H9 (cell line): ENCODE measurements around the gene CD320. TPM values are rescaled to one million over a fixed set of nuclear protein-coding genes. Genes with fewer than 3 reads are reported as not detected.

ENCODE experiments used
- DNase-seq: peaks from one replicate; pipeline ENCODE4 v3.0.0-alpha.2; 2017
- H2AFZ ChIP-seq: one replicate; pipeline ENCODE4 v1.6.1; 2013; ENCODE audit warnings: mild to moderate bottlenecking, low read length, control low read depth, moderate library complexity
- H2AK5ac ChIP-seq: 2 replicates; pipeline ENCODE4 v1.6.1; 2013; ENCODE audit warnings: low read length, control low read depth, mixed read lengths; ENCODE audit not compliant: insufficient read length
- H2BK120ac ChIP-seq: one replicate; pipeline ENCODE4 v1.6.1; 2013; ENCODE audit warnings: low read depth, mild to moderate bottlenecking, low read length, control low read depth, inconsistent platforms; ENCODE audit not compliant: poor library complexity, severe bottlenecking
- H2BK12ac ChIP-seq: 2 replicates; pipeline ENCODE4 v1.6.1; 2013; ENCODE audit warnings: low read length, control low read depth, mixed read lengths, low read depth; ENCODE audit not compliant: insufficient read length
- H2BK15ac ChIP-seq: 2 replicates; pipeline ENCODE4 v1.6.1; 2013; ENCODE audit warnings: low read depth, low read length, control low read depth
- H2BK20ac ChIP-seq: one replicate; pipeline ENCODE4 v1.6.1; 2013; ENCODE audit warnings: low read depth, mild to moderate bottlenecking, low read length, control low read depth, inconsistent platforms; ENCODE audit not compliant: poor library complexity, severe bottlenecking
- H2BK5ac ChIP-seq: 2 replicates; pipeline ENCODE4 v1.6.1; 2013; ENCODE audit warnings: low read length, control low read depth, mixed read lengths; ENCODE audit not compliant: insufficient read length
- H3K14ac ChIP-seq: 2 replicates; pipeline ENCODE4 v1.6.1; 2013; ENCODE audit warnings: low read length, control low read depth; ENCODE audit not compliant: insufficient read depth
- H3K18ac ChIP-seq: 2 replicates; pipeline ENCODE4 v1.6.1; 2013; ENCODE audit warnings: low read depth, mild to moderate bottlenecking, mixed read lengths, low read length, control low read depth; ENCODE audit not compliant: insufficient read length
- H3K23ac ChIP-seq: 2 replicates; pipeline ENCODE4 v1.6.1; 2013; ENCODE audit warnings: low read length, control low read depth, mixed read lengths, low read depth; ENCODE audit not compliant: insufficient read length
- H3K23me2 ChIP-seq: 2 replicates; pipeline ENCODE4 v1.6.1; 2013; ENCODE audit warnings: low read depth, mild to moderate bottlenecking, mixed read lengths, low read length, control low read depth; ENCODE audit not compliant: insufficient read length, poor library complexity, severe bottlenecking
- H3K27ac ChIP-seq: 2 replicates; pipeline ENCODE4 v1.5.1; 2013; ENCODE audit warnings: low read length, control low read depth, mixed read lengths, low read depth; ENCODE audit not compliant: insufficient read length
- H3K27me3 ChIP-seq: 2 replicates; pipeline ENCODE4 v1.6.1; 2013; ENCODE audit warnings: low read length, control low read depth, inconsistent platforms; ENCODE audit not compliant: insufficient read depth
- H3K4ac ChIP-seq: 2 replicates; pipeline ENCODE4 v1.6.1; 2013; ENCODE audit warnings: low read depth, mild to moderate bottlenecking, control low read depth, inconsistent platforms, low read length, moderate library complexity
- H3K4me1 ChIP-seq: 2 replicates; pipeline ENCODE4 v1.6.1; 2013; ENCODE audit warnings: low read length, control low read depth, inconsistent platforms; ENCODE audit not compliant: insufficient read depth
- H3K4me2 ChIP-seq: 2 replicates; pipeline ENCODE4 v1.6.1; 2013; ENCODE audit warnings: low read length, control low read depth, mixed read lengths; ENCODE audit not compliant: insufficient read length, insufficient read depth
- H3K56ac ChIP-seq: 2 replicates; pipeline ENCODE4 v1.6.1; 2013; ENCODE audit warnings: low read depth, mild to moderate bottlenecking, mixed read lengths, low read length, control low read depth; ENCODE audit not compliant: insufficient read length
- H3K79me1 ChIP-seq: 2 replicates; pipeline ENCODE4 v1.6.1; 2013; ENCODE audit warnings: low read depth, mild to moderate bottlenecking, moderate library complexity, low read length, control low read depth, inconsistent platforms; ENCODE audit not compliant: insufficient read depth, poor library complexity, severe bottlenecking
- H3K79me2 ChIP-seq: 2 replicates; pipeline ENCODE4 v1.6.1; 2013; ENCODE audit warnings: low read length, control low read depth, inconsistent platforms; ENCODE audit not compliant: insufficient read depth
- H3K9ac ChIP-seq: 2 replicates; pipeline ENCODE4 v1.6.1; 2013; ENCODE audit warnings: low read length, control low read depth, mixed read lengths; ENCODE audit not compliant: insufficient read length; ENCODE audit errors: extremely low read depth
- H3K9me3 ChIP-seq: one replicate; pipeline ENCODE4 v1.6.1; 2013; ENCODE audit warnings: low read depth, low read length, inconsistent platforms; ENCODE audit not compliant: control insufficient read depth
- H3T11ph ChIP-seq: one replicate; pipeline ENCODE4 v1.6.1; 2013; ENCODE audit warnings: mild to moderate bottlenecking, low read length, control low read depth, inconsistent platforms
- H4K20me1 ChIP-seq: one replicate; pipeline ENCODE4 v1.6.1; 2013; ENCODE audit not compliant: control insufficient read depth, insufficient read length, insufficient read depth
- H4K5ac ChIP-seq: 2 replicates; pipeline ENCODE4 v1.6.1; 2013; ENCODE audit warnings: low read depth, mild to moderate bottlenecking, mixed read lengths, low read length, control low read depth; ENCODE audit not compliant: insufficient read length
- H4K8ac ChIP-seq: replicated peaks from 2 replicates; pipeline ENCODE4 v1.6.1; 2013; ENCODE audit warnings: low read length, control low read depth, mixed read lengths, low read depth; ENCODE audit not compliant: insufficient read length
- H4K91ac ChIP-seq: 2 replicates; pipeline ENCODE4 v1.6.1; 2013; ENCODE audit warnings: low read depth, mild to moderate bottlenecking, moderate library complexity, mixed read lengths, low read length, control low read depth; ENCODE audit not compliant: insufficient read length
- H3K27ac Mint-ChIP-seq, 3 experiments: 2 replicates in 2 of 3; 3 replicates in 1 of 3; pipeline ENCODE4 v1.8.0; 2020 to 2021; ENCODE audit warnings: mixed read lengths in 3 of 3, mild to moderate bottlenecking in 1 of 3, moderate library complexity in 1 of 3
- H3K27me3 Mint-ChIP-seq: 2 replicates; pipeline ENCODE4 v1.8.0; 2021; ENCODE audit warnings: low read depth, mild to moderate bottlenecking, moderate library complexity, mixed read lengths
- H3K36me3 Mint-ChIP-seq, 3 experiments: 2 replicates in 2 of 3; 3 replicates in 1 of 3; pipeline ENCODE4 v1.8.0; 2020 to 2021; ENCODE audit warnings: low read depth in 3 of 3, mixed read lengths in 3 of 3; ENCODE audit not compliant: insufficient read depth in 1 of 3
- H3K4me1 Mint-ChIP-seq, 2 experiments: 2 replicates each; pipeline ENCODE4 v1.8.0; 2020; ENCODE audit warnings: mixed read lengths in 2 of 2
- H3K4me3 Mint-ChIP-seq, 2 experiments: 2 replicates in 1 of 2; 3 replicates in 1 of 2; pipeline ENCODE4 v1.8.0; 2020 to 2021; ENCODE audit warnings: mild to moderate bottlenecking in 2 of 2, mixed read lengths in 2 of 2, moderate library complexity in 1 of 2
- H3K9me3 Mint-ChIP-seq, 2 experiments: 2 replicates in 1 of 2; 3 replicates in 1 of 2; pipeline ENCODE4 v1.8.0; 2020; ENCODE audit warnings: mild to moderate bottlenecking in 2 of 2, mixed read lengths in 2 of 2, moderate library complexity in 1 of 2
- CTCF ChIP-seq: fragments of 200-600 bp; sonication (generic); conservative IDR thresholded peaks from 3 replicates; pipeline ENCODE4 v1.8.0; 2021; ENCODE audit warnings: antibody characterized with exemption, mild to moderate bottlenecking
- WGBS: extraction: QIAGEN DNeasy Blood & Tissue Kit; methylation state at CpG from one replicate; pipeline ENCODE4 v1.1.7; 2013; ENCODE audit warnings: missing lambda C conversion rate, low lambda C conversion rate, mixed read lengths; ENCODE audit not compliant: insufficient read length; ENCODE audit errors: extremely low coverage; 5-methylcytosine and 5-hydroxymethylcytosine counted together
- total RNA-seq: library from RNA; stranded (reverse); gene quantifications from 2 replicates; pipeline ENCODE4 v1.2.1, GENCODE V29; 2021

Gene CD320
- total RNA-seq, 1 experiment from 2014 or later, result 72.1 TPM

- Histone ChIP-seq H3K79me2 (no peaks in the 10 kb centered on the region), H3K14ac (no peak overlapping the region), H3K18ac (no peak overlapping the region), H2BK15ac (no peak overlapping the region), H4K91ac (no peak overlapping the region), H2AK5ac (no peak overlapping the region), H2AFZ (no peak overlapping the region), H3K4ac (no peak overlapping the region), H4K5ac (no peak overlapping the region), H3K56ac (no peak overlapping the region), H3K27ac (no peak overlapping the region), H2BK12ac (no peak overlapping the region), H3K79me1 (no peaks in the 10 kb centered on the region), H3K4me2 (no peak overlapping the region), H3K9me3 (no peaks in the 10 kb centered on the region), H3K4me1 (no peaks in the 10 kb centered on the region), H3K23me2 (peaks cover 12% of the 10 kb centered on the region), H2BK5ac (no peak overlapping the region), H3K27me3 (peaks cover 18% of the 10 kb centered on the region; the same call in 1 of the 2 replicates), H4K20me1 (no peaks in the 10 kb centered on the region), H2BK20ac (no peak overlapping the region), H2BK120ac (no peak overlapping the region), H3T11ph (no peak overlapping the region), H4K8ac (no peak overlapping the region), H3K23ac (no peak overlapping the region), H3K9ac (no peak overlapping the region)
- peaks cover 35% of the 10 kb centered on the region for H3K27me3 Mint-ChIP-seq
- H3K9me3 Mint-ChIP-seq, result peaks cover 0 to 3% of the 10 kb centered on the region in 2 experiments; a peak in 3 of 5 replicates
- H3K27ac Mint-ChIP-seq, result no peak overlapping the region
- peaks cover 0 to 2% (median 0%) of the 10 kb centered on the region in 3 experiments; a peak in 1 of 7 replicates for H3K36me3 Mint-ChIP-seq
- H3K4me3 Mint-ChIP-seq, result no peak overlapping the region; a peak in 2 of 5 replicates
- no peak for TF ChIP-seq CTCF
- whole genome bisulfite sequencing, result no CpG with 5 or more reads among the region's 3 CpGs
- H3K4me1 Mint-ChIP-seq, result peaks cover 3 to 7% of the 10 kb centered on the region in 2 experiments; a peak in 3 of 4 replicates
- no peak for DNase-seq
These were observed 21.8 kb upstream of the CD320 start for GRCh38 chr19:8329996-8330395.
